HEK293T (cell line): ENCODE results near the gene LYZL4.

ENCODE experiments used
- ARNT ChIP-seq: fragments of 450-650 bp; IDR thresholded peaks from 2 replicates; pipeline ENCODE4 v1.6.1; 2017; ENCODE audit warnings: mild to moderate bottlenecking
- BHLHE40 ChIP-seq: fragments of 450-650 bp; IDR thresholded peaks from 2 replicates; pipeline ENCODE4 v1.6.1; 2016; ENCODE audit warnings: mild to moderate bottlenecking, moderate library complexity, borderline replicate concordance
- CTBP1 ChIP-seq: fragments of 450-650 bp; IDR thresholded peaks from 2 replicates; pipeline ENCODE4 v1.6.1; 2016; ENCODE audit warnings: borderline replicate concordance
- FOXA1 ChIP-seq: fragments of 450-650 bp; IDR thresholded peaks from 2 replicates; pipeline ENCODE4 v1.6.1; 2016; ENCODE audit warnings: mild to moderate bottlenecking
- FOXK2 ChIP-seq: fragments of 450-650 bp; IDR thresholded peaks from 2 replicates; pipeline ENCODE4 v1.6.1; 2016; ENCODE audit warnings: mild to moderate bottlenecking
- FOXM1 ChIP-seq: fragments of 450-650 bp; IDR thresholded peaks from 2 replicates; pipeline ENCODE4 v1.6.1; 2017; ENCODE audit warnings: mild to moderate bottlenecking, borderline replicate concordance
- LEF1 ChIP-seq: fragments of 450-650 bp; IDR thresholded peaks from 2 replicates; pipeline ENCODE4 v1.6.1; 2017; ENCODE audit warnings: mild to moderate bottlenecking, borderline replicate concordance
- SP1 ChIP-seq: fragments of 450-650 bp; IDR thresholded peaks from 2 replicates; pipeline ENCODE4 v1.6.1; 2017
- SUZ12 ChIP-seq: fragments of 450-650 bp; IDR thresholded peaks from 2 replicates; pipeline ENCODE4 v1.6.1; 2016; ENCODE audit warnings: mild to moderate bottlenecking
- ZNF384 ChIP-seq: fragments of 450-650 bp; IDR thresholded peaks from 2 replicates; pipeline ENCODE4 v1.6.1; 2016
- TF ChIP-seq, protein P1 (sequence below): fragments of 450-650 bp; IDR thresholded peaks from 2 replicates; pipeline ENCODE4 v1.6.1; 2016

DNA sequence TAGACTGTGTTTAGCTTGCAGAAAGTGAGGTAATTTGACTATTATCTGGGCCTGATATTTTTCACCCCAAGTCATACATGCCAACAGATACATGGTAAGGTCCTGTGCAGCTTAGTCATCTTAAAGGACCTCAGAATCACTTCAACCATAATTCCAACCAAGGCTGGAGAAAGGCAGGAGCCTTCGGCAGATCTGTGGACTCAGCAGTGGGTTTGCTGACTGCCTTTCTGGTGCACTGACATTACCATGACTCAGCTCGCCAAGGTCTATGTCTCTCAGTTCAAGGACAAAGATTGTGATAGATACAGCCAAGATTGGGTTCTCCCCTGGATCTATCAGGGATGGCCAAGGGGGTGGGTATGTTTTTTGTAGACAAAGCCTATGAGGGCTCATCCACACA, 32.7 kb downstream of the LYZL4 start:
- TF ChIP-seq LEF1 (no peak), FOXK2 (no peak), BHLHE40 (no peak), FOXM1 (no peak), SP1 (no peak), ZNF384 (no peak), ARNT (no peak), CTBP1 (no peak), FOXA1 (no peak), SUZ12 (no peak)
- TF ChIP-seq, protein P1, sequence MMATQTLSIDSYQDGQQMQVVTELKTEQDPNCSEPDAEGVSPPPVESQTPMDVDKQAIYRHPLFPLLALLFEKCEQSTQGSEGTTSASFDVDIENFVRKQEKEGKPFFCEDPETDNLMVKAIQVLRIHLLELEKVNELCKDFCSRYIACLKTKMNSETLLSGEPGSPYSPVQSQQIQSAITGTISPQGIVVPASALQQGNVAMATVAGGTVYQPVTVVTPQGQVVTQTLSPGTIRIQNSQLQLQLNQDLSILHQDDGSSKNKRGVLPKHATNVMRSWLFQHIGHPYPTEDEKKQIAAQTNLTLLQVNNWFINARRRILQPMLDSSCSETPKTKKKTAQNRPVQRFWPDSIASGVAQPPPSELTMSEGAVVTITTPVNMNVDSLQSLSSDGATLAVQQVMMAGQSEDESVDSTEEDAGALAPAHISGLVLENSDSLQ, result no peak
